Sciatic nerve (tissue), 2 donors: Measurements from ENCODE around the gene FGF19. TPM values are rescaled to one million over a fixed set of nuclear protein-coding genes. Genes with fewer than 3 reads are reported as not detected.

ENCODE experiments used
- ATAC-seq: fragments of 200-7000 bp; cut with Tn5 transposase; one replicate; pipeline ENCODE4 v1.9.1; 2020; ENCODE audit warnings: mild to moderate bottlenecking, moderate library complexity
- DNase-seq: peaks from one replicate; pipeline ENCODE4 v3.0.0-alpha.2; 2020; ENCODE audit warnings: low spot score
- intact Hi-C: fragments of 100-400 bp; cut with DNase I; formaldehyde crosslinking; loops from one replicate; pipeline ENCODE4 v1.14.2; 2022
- total RNA-seq: library from RNA; stranded (reverse); fragmentation: NEBNext Ultra II Directional; extraction: Animal tissue kit (Norgen Biotek cat#: 25700); gene quantifications from one replicate; pipeline ENCODE4 v1.2.1, GENCODE V29; 2021
- donor health status: DM: no; HTN: no; CAD: no.
- donor health status: DM: no; HTN: no; CAD: no.

The FGF19 gene
- total RNA-seq, 1 donor from 2014 or later, result not detected

- intact Hi-C loops, result no loop called here
- DNase-seq, result no peak
- ATAC-seq, result no peak
Measured at GRCh38 chr11:69721745-69722144, 17.9 kb upstream of the FGF19 start.

GRCh38 chr11:69721106-69721505, 17.3 kb upstream of the FGF19 start:
- DNase-seq (no peak), ATAC-seq (no peak)
- intact Hi-C loops, result no loop called here

- DNase-seq (no peak), ATAC-seq (no peak)
- intact Hi-C loops, result no loop called here
Measured at GRCh38 chr11:69718912-69719311, 15.1 kb upstream of the FGF19 start.

- ATAC-seq (no peak), DNase-seq (no peak)
- intact Hi-C loops, result no loop called here
Measured at GRCh38 chr11:69718147-69718546, 14.3 kb upstream of the FGF19 start.

- ATAC-seq, result no peak
- intact Hi-C loops, result no loop called here
- no peak for DNase-seq
Measured at GRCh38 chr11:69716891-69717747, 13.3 kb upstream of the FGF19 start.

GRCh38 chr11:69716099-69716498, 12.3 kb upstream of the FGF19 start:
- no peak for ATAC-seq
- no peak for DNase-seq
- intact Hi-C loops, result no loop called here

GRCh38 chr11:69715446-69715845, 11.6 kb upstream of the FGF19 start:
- DNase-seq, result no peak
- ATAC-seq, result no peak
- intact Hi-C loops, result no loop called here

- ATAC-seq, result no peak
- intact Hi-C loops, result no loop called here
- DNase-seq, result no peak
Measured at GRCh38 chr11:69711822-69712801, 8.3 kb upstream of the FGF19 start.

- ATAC-seq, result no peak
- intact Hi-C loops, result loop anchor here (10.0 kb wide), 1 partner anchor 176 kb away; no protein-coding TSS in a partner anchor
- no peak for DNase-seq
Measured at GRCh38 chr11:69708736-69709401, 5.0 kb upstream of the FGF19 start.

GRCh38 chr11:69707176-69707575, 3.4 kb upstream of the FGF19 start:
- ATAC-seq (no peak), DNase-seq (no peak)
- intact Hi-C loops, result loop anchor here (10.0 kb wide), 1 partner anchor 178 kb away; no protein-coding TSS in a partner anchor

GRCh38 chr11:69705901-69706787, 2.3 kb upstream of the FGF19 start:
- ATAC-seq, result no peak
- intact Hi-C loops, result loop anchor here (10.0 kb wide), 1 partner anchor 179 kb away; no protein-coding TSS in a partner anchor

GRCh38 chr11:69705351-69705811, 1.6 kb upstream of the FGF19 start:
- no peak for ATAC-seq
- intact Hi-C loops, result loop anchor here (10.0 kb wide), 1 partner anchor 179 kb away; no protein-coding TSS in a partner anchor
- no peak for DNase-seq

More at GRCh38 chr11:69705901-69706787, 2.3 kb upstream of the FGF19 start:
- DNase-seq, result no peak

GRCh38 chr11:69704508-69705253, 859 bp upstream of the FGF19 start:
- DNase-seq (no peak), ATAC-seq (no peak)
- intact Hi-C loops, result loop anchor here (10.0 kb wide), 1 partner anchor 180 kb away; no protein-coding TSS in a partner anchor

- intact Hi-C loops, result loop anchor here (10.0 kb wide), 1 partner anchor 181 kb away; no protein-coding TSS in a partner anchor
- DNase-seq, result no peak
- no peak for ATAC-seq
Measured at GRCh38 chr11:69703453-69703767, 412 bp downstream of the FGF19 start.

- intact Hi-C loops, result loop anchor here (10.0 kb wide), 1 partner anchor 182 kb away; no protein-coding TSS in a partner anchor
- DNase-seq (no peak), ATAC-seq (no peak)
Measured at GRCh38 chr11:69702769-69703452, 911 bp downstream of the FGF19 start.

- DNase-seq (no peak), ATAC-seq (no peak)
- intact Hi-C loops, result loop anchor here (10.0 kb wide), 1 partner anchor 183 kb away; no protein-coding TSS in a partner anchor
Measured at GRCh38 chr11:69702239-69702691, 1.6 kb downstream of the FGF19 start.
